A549 (cell line): Measurements from ENCODE around the gene RIPK4.
"Not testable (repeated sequence)": the region's sequence is repeated elsewhere in the genome, so short reads cannot be mapped to it uniquely, and the experiment has no call there.

Source experiments
- BCL3 ChIP-seq: fragments of >200 bp; sonication (Bioruptor Twin); formaldehyde crosslinking; IDR thresholded peaks from 3 replicates; pipeline ENCODE4 v1.6.1; 2016
- CEBPB ChIP-seq, 2 experiments: fragments of >200 bp in 1 of 2; sonication (Bioruptor Twin) in 1 of 2; formaldehyde crosslinking in 1 of 2; IDR thresholded peaks; 2 replicates each; pipeline ENCODE4 v1.6.1; 2012 to 2016
- CTCF ChIP-seq: fragments of >200 bp; sonication (Bioruptor Twin); formaldehyde crosslinking; IDR thresholded peaks from 3 replicates; pipeline ENCODE4 v1.5.1; 2016
- EP300 ChIP-seq, 2 experiments: fragments of >200 bp; sonication (Bioruptor Twin); formaldehyde crosslinking; IDR thresholded peaks; 2 replicates in 1 of 2; 3 replicates in 1 of 2; pipeline ENCODE4 v1.6.1; 2016 to 2017
- KDM1A ChIP-seq: fragments of 200-600 bp; sonication (generic); IDR thresholded peaks from 2 replicates; pipeline ENCODE4 v1.6.1; 2016; ENCODE audit warnings: low read depth, mild to moderate bottlenecking
- NR3C1 ChIP-seq: fragments of >200 bp; sonication (Bioruptor Twin); formaldehyde crosslinking; IDR thresholded peaks from 3 replicates; pipeline ENCODE4 v1.6.1; 2017
- POLR2A ChIP-seq: IDR thresholded peaks from 2 replicates; pipeline ENCODE4 v1.6.1; 2012; ENCODE audit warnings: mild to moderate bottlenecking, low read length
- RAD21 ChIP-seq, 2 experiments: fragments of >200 bp in 1 of 2; sonication (Bioruptor Twin) in 1 of 2; formaldehyde crosslinking in 1 of 2; IDR thresholded peaks in 1 of 2; conservative IDR thresholded peaks in 1 of 2; 2 replicates in 1 of 2; 3 replicates in 1 of 2; pipeline ENCODE4 v1.6.1; 2012 to 2018; ENCODE audit warnings: inconsistent platforms in 1 of 2
- RARB ChIP-seq: fragments of 250-450 bp; sonication (Bioruptor Pico); IDR thresholded peaks from 2 replicates; pipeline ENCODE4 v1.8.0; 2021; ENCODE audit warnings: mild to moderate bottlenecking, moderate library complexity
- USF2 ChIP-seq: fragments of 450-650 bp; IDR thresholded peaks from 2 replicates; pipeline ENCODE4 v1.6.1; 2014; ENCODE audit warnings: antibody characterized with exemption

GRCh38 chr21:41694042-41694441, 72.8 kb downstream of the RIPK4 start:
- not testable (repeated sequence) for TF ChIP-seq BCL3; POLR2A; CTCF; RARB (CRISPR knock-in tag); NR3C1; RAD21 (conservative IDR thresholded peaks at IDR 0.05 in 1 of 2, IDR thresholded peaks at IDR 0.05 in 1 of 2); CEBPB (IDR thresholded peaks at IDR 0.05); KDM1A; USF2; EP300 (IDR thresholded peaks at IDR 0.05)
